MM.1S (cell line): ENCODE measurements around the gene POMP.
A peak's percentile ranks its signal among the peaks of the same experiment; 100 is the strongest.

Source experiments
- DNase-seq: peaks from one replicate; pipeline ENCODE4 v3.0.0-alpha.2; 2015
- H2AFZ ChIP-seq: fragments of 300-600 bp; sonication (generic); 2 replicates; pipeline ENCODE4 v1.6.0; 2016; ENCODE audit warnings: antibody characterized with exemption, low read length
- H3F3A ChIP-seq: fragments of 300-600 bp; sonication (generic); 2 replicates; pipeline ENCODE4 v1.6.1; 2016; ENCODE audit warnings: mild to moderate bottlenecking, antibody characterized with exemption, low read length, moderate library complexity, mixed read lengths; ENCODE audit not compliant: insufficient read depth
- H3K27ac ChIP-seq: fragments of 300-600 bp; sonication (generic); 2 replicates; pipeline ENCODE4 v1.5.1; 2016; ENCODE audit warnings: mild to moderate bottlenecking, low read length
- H3K27me3 ChIP-seq: fragments of 300-600 bp; sonication (generic); replicated peaks from 2 replicates; pipeline ENCODE4 v1.6.0; 2016; ENCODE audit warnings: low read length; ENCODE audit not compliant: insufficient read depth
- H3K36me3 ChIP-seq: fragments of 300-600 bp; sonication (generic); replicated peaks from 2 replicates; pipeline ENCODE4 v1.6.1; 2016; ENCODE audit warnings: mild to moderate bottlenecking, low read length, mixed read lengths; ENCODE audit not compliant: insufficient read depth
- H3K4me1 ChIP-seq: fragments of 300-600 bp; sonication (generic); 2 replicates; pipeline ENCODE4 v1.6.1; 2016; ENCODE audit warnings: low read length, mixed read lengths
- H3K4me2 ChIP-seq: fragments of 300-600 bp; sonication (generic); 2 replicates; pipeline ENCODE4 v1.6.0; 2016; ENCODE audit warnings: low read depth, low read length
- H3K4me3 ChIP-seq: fragments of 300-600 bp; sonication (generic); 2 replicates; pipeline ENCODE4 v1.5.1; 2016; ENCODE audit warnings: low read length, mixed read lengths
- H3K79me2 ChIP-seq: fragments of 300-600 bp; sonication (generic); 2 replicates; pipeline ENCODE4 v1.6.1; 2016; ENCODE audit warnings: mixed run types, low read length, mixed read lengths
- H3K9ac ChIP-seq: fragments of 300-600 bp; sonication (generic); 2 replicates; pipeline ENCODE4 v1.6.1; 2016; ENCODE audit warnings: low read length, mixed read lengths
- H3K9me2 ChIP-seq: fragments of 300-600 bp; sonication (generic); replicated peaks from 2 replicates; pipeline ENCODE4 v1.6.1; 2016; ENCODE audit warnings: mild to moderate bottlenecking, low read length, mixed read lengths; ENCODE audit not compliant: insufficient read depth
- H3K9me3 ChIP-seq: fragments of 300-600 bp; sonication (generic); replicated peaks from 2 replicates; pipeline ENCODE4 v1.6.1; 2016; ENCODE audit warnings: mild to moderate bottlenecking, low read length, mixed read lengths; ENCODE audit not compliant: insufficient read depth
- H4K20me1 ChIP-seq: fragments of 300-600 bp; sonication (generic); 2 replicates; pipeline ENCODE4 v1.6.1; 2016; ENCODE audit warnings: mild to moderate bottlenecking, low read length, moderate library complexity, mixed read lengths; ENCODE audit not compliant: insufficient read depth
- EZH2 ChIP-seq: fragments of 300-600 bp; sonication (generic); optimal IDR thresholded peaks from 2 replicates; pipeline ENCODE3; 2017; ENCODE audit warnings: low read depth, mild to moderate bottlenecking, antibody characterized with exemption, low read length, mixed read lengths
- EZH2phosphoT487 ChIP-seq: fragments of 300-600 bp; sonication (generic); IDR thresholded peaks from 2 replicates; pipeline ENCODE4 v1.6.1; 2018; ENCODE audit warnings: antibody characterized with exemption, low read length
- TF ChIP-seq, protein P1 (sequence below): fragments of 300-600 bp; sonication (generic); IDR thresholded peaks from 2 replicates; pipeline ENCODE4 v1.5.1; 2016; ENCODE audit warnings: antibody characterized with exemption, low read length, mixed read lengths

The POMP gene

GRCh38 chr13:28719227-28720055 is 60.5 kb downstream of the POMP start:
- no peak overlapping the region for H3K27ac ChIP-seq
- DNase-seq, result no peak

GRCh38 chr13:28723806-28724205 is 64.9 kb downstream of the POMP start:
- no peak overlapping the region for H2AFZ ChIP-seq
- H3K4me3 ChIP-seq, result no peak overlapping the region
- H3K4me1 ChIP-seq, result no peaks in the 10 kb centered on the region; the same call in 1 of the 2 replicates
- DNase-seq, result no peak
- H3K27me3 ChIP-seq, result no peaks in the 10 kb centered on the region
- no peaks in the 10 kb centered on the region for H4K20me1 ChIP-seq
- H3K9ac ChIP-seq, result no peak overlapping the region
- no peaks in the 10 kb centered on the region for H3K9me2 ChIP-seq
- TF ChIP-seq EZH2phosphoT487, result no peak
- TF ChIP-seq, protein P1, sequence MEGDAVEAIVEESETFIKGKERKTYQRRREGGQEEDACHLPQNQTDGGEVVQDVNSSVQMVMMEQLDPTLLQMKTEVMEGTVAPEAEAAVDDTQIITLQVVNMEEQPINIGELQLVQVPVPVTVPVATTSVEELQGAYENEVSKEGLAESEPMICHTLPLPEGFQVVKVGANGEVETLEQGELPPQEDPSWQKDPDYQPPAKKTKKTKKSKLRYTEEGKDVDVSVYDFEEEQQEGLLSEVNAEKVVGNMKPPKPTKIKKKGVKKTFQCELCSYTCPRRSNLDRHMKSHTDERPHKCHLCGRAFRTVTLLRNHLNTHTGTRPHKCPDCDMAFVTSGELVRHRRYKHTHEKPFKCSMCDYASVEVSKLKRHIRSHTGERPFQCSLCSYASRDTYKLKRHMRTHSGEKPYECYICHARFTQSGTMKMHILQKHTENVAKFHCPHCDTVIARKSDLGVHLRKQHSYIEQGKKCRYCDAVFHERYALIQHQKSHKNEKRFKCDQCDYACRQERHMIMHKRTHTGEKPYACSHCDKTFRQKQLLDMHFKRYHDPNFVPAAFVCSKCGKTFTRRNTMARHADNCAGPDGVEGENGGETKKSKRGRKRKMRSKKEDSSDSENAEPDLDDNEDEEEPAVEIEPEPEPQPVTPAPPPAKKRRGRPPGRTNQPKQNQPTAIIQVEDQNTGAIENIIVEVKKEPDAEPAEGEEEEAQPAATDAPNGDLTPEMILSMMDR, result no peak
- TF ChIP-seq EZH2, result no peak
- no peaks in the 10 kb centered on the region for H3F3A ChIP-seq
- no peaks in the 10 kb centered on the region for H3K36me3 ChIP-seq
- no peaks in the 10 kb centered on the region for H3K9me3 ChIP-seq
- no peaks in the 10 kb centered on the region for H3K79me2 ChIP-seq
- H3K27ac ChIP-seq, result no peak overlapping the region
- no peak overlapping the region for H3K4me2 ChIP-seq

More at GRCh38 chr13:28719227-28720055, 60.5 kb downstream of the POMP start:
- no peaks in the 10 kb centered on the region; the same call in 1 of the 2 replicates for H3K4me1 ChIP-seq
- no peaks in the 10 kb centered on the region for H3K36me3 ChIP-seq
- no peak for TF ChIP-seq EZH2phosphoT487
- TF ChIP-seq EZH2, result no peak
- TF ChIP-seq, protein P1, result no peak
- no peaks in the 10 kb centered on the region for H3K9me3 ChIP-seq
- H3K27me3 ChIP-seq, result no peaks in the 10 kb centered on the region
- H3K9ac ChIP-seq, result no peak overlapping the region
- no peaks in the 10 kb centered on the region for H3K9me2 ChIP-seq
- peak overlapping the region; percentile 66 for H3K4me3 ChIP-seq
- H3F3A ChIP-seq, result no peaks in the 10 kb centered on the region
- no peaks in the 10 kb centered on the region for H4K20me1 ChIP-seq
- no peaks in the 10 kb centered on the region for H3K79me2 ChIP-seq
- peak overlapping the region; percentile 93 for H2AFZ ChIP-seq
- peak overlapping the region; percentile 65; the same call in 1 of the 2 replicates for H3K4me2 ChIP-seq

GRCh38 chr13:28725046-28725610 is 66.2 kb downstream of the POMP start:
- Histone ChIP-seq H3K9me2 (no peaks in the 10 kb centered on the region), H3F3A (no peaks in the 10 kb centered on the region), H3K36me3 (no peaks in the 10 kb centered on the region), H3K4me2 (no peak overlapping the region), H3K9ac (no peak overlapping the region), H3K27ac (no peak overlapping the region), H2AFZ (no peak overlapping the region), H3K4me1 (no peaks in the 10 kb centered on the region), H3K4me3 (no peak overlapping the region), H3K27me3 (no peaks in the 10 kb centered on the region), H4K20me1 (no peaks in the 10 kb centered on the region), H3K79me2 (no peaks in the 10 kb centered on the region), H3K9me3 (no peaks in the 10 kb centered on the region)
- no peak for DNase-seq
- TF ChIP-seq, protein P1, result no peak
- TF ChIP-seq EZH2phosphoT487 (no peak), EZH2 (no peak)
